HepG2 (cell line): Measurements from ENCODE around the gene RNU7-1. TPM values are rescaled to one million over a fixed set of nuclear protein-coding genes. Genes with fewer than 3 reads are reported as not detected.

Experiments
- ATAC-seq: fragments of 200-7000 bp; cut with Tn5 transposase; 3 replicates; pipeline ENCODE4 v1.9.1; 2020; ENCODE audit warnings: mild to moderate bottlenecking, moderate library complexity
- BruUV-seq: library from RNA; stranded (reverse); fragments of 400-500 nt; replicated peaks from 2 replicates; lab custom pipeline; 2021; lab: Mats Ljungman, UMichigan
- CTCF ChIA-PET: fragments of 300-600 bp; formaldehyde crosslinking; extraction: SDS; loops from one replicate; lab custom pipeline; 2021; ENCODE audit warnings: low total read pairs, inconsistent platforms, low intra/inter-chr PET ratio; lab: Yijun Ruan, JAX
- POLR2A ChIA-PET: fragments of 350-600 bp; sonication (Branson Sonifier 250); formaldehyde crosslinking; loops from one replicate; lab custom pipeline; 2020; ENCODE audit warnings: antibody characterized with exemption, inconsistent platforms; lab: Yijun Ruan, JAX
- DNase-seq: peaks from one replicate; pipeline ENCODE4 v3.0.0-alpha.2; 2015; ENCODE audit warnings: low spot score
- FAIRE-seq: peaks from 3 replicates; lab custom pipeline; 2011; peaks lifted over from hg19 to GRCh38; lab: Jason Lieb, UNC
- H2AFZ ChIP-seq: one replicate; pipeline ENCODE4 v1.6.1; 2011; ENCODE audit warnings: low read length, inconsistent platforms
- H3K27ac ChIP-seq: fragments of 300-600 bp; 3 replicates; pipeline ENCODE4 v1.8.0; 2011; ENCODE audit warnings: mixed run types, mild to moderate bottlenecking, mixed read lengths, low read length, inconsistent platforms; ENCODE audit not compliant: insufficient read depth; ENCODE audit errors: extremely low read length
- H3K27me3 ChIP-seq, 2 experiments: fragments of 200-600 bp in 1 of 2; 2 replicates in 1 of 2; 3 replicates in 1 of 2; pipeline versions ENCODE4 v1.6.0 to v1.8.0; 2011; ENCODE audit warnings: low read length in 2 of 2, mild to moderate bottlenecking in 2 of 2, moderate library complexity in 2 of 2, inconsistent platforms in 1 of 2; ENCODE audit not compliant: insufficient read depth in 2 of 2, control insufficient read depth in 1 of 2
- H3K36me3 ChIP-seq, 2 experiments: fragments of 200-600 bp in 1 of 2; replicated peaks in 1 of 2; 2 replicates in 1 of 2; 3 replicates in 1 of 2; pipeline versions ENCODE4 v1.5.1 to v1.8.0; 2011; ENCODE audit warnings: low read length in 2 of 2, inconsistent platforms in 1 of 2; ENCODE audit not compliant: insufficient read depth in 2 of 2, control insufficient read depth in 1 of 2
- H3K4me1 ChIP-seq: 2 replicates; pipeline ENCODE4 v1.5.1; 2012; ENCODE audit warnings: low read length, inconsistent platforms; ENCODE audit not compliant: insufficient read depth
- H3K4me2 ChIP-seq: 2 replicates; pipeline ENCODE4 v1.6.0; 2011; ENCODE audit warnings: low read depth, low read length, inconsistent platforms
- H3K4me3 ChIP-seq, 3 experiments: fragments of 200-600 bp in 1 of 3; sonication (generic), shearing (Covaris generic) in 1 of 3; replicated peaks in 1 of 3; 2 replicates each; pipeline ENCODE4 v1.5.1; 2011 to 2016; ENCODE audit warnings: low read length in 3 of 3, inconsistent platforms in 2 of 3, low read depth in 2 of 3, mild to moderate bottlenecking in 2 of 3, control low read depth in 1 of 3, mixed read lengths in 1 of 3; ENCODE audit not compliant: insufficient read depth in 1 of 3
- H3K79me2 ChIP-seq: one replicate; pipeline ENCODE4 v1.6.1; 2011; ENCODE audit warnings: low read length, inconsistent platforms; ENCODE audit not compliant: insufficient read depth
- H3K9ac ChIP-seq: 2 replicates; pipeline ENCODE4 v1.6.0; 2011; ENCODE audit warnings: mild to moderate bottlenecking, low read depth, low read length, inconsistent platforms; ENCODE audit not compliant: insufficient read depth
- H3K9me3 ChIP-seq: 2 replicates; pipeline ENCODE4 v1.5.1; 2012; ENCODE audit warnings: mild to moderate bottlenecking, low read length
- H4K20me1 ChIP-seq: 2 replicates; pipeline ENCODE4 v1.6.0; 2011; ENCODE audit warnings: inconsistent platforms, mild to moderate bottlenecking, low read length, moderate library complexity; ENCODE audit not compliant: insufficient read depth
- ATF4 ChIP-seq, 2 experiments: fragments of 450-650 bp in 1 of 2; sonication (generic) in 1 of 2; formaldehyde crosslinking; IDR thresholded peaks; 2 replicates each; pipeline versions ENCODE4 v1.5.0 to v1.8.0; 2020 to 2022; ENCODE audit warnings: mild to moderate bottlenecking in 1 of 2, missing genetic modification reagents in 1 of 2
- ATF7 ChIP-seq, 2 experiments: fragments of 450-650 bp in 1 of 2; sonication (generic) in 1 of 2; formaldehyde crosslinking in 1 of 2; IDR thresholded peaks; 2 replicates each; pipeline versions ENCODE4 v1.4.0 to v1.6.1; 2016 to 2020; ENCODE audit warnings: antibody characterized with exemption in 1 of 2, mild to moderate bottlenecking in 1 of 2, missing genetic modification reagents in 1 of 2
- KDM4B ChIP-seq: sonication (generic); formaldehyde crosslinking; IDR thresholded peaks from 2 replicates; pipeline ENCODE4 v1.4.0; 2020; ENCODE audit warnings: missing genetic modification reagents
- MED8 ChIP-seq: sonication (generic); formaldehyde crosslinking; IDR thresholded peaks from 2 replicates; pipeline ENCODE4 v1.8.1; 2023; ENCODE audit warnings: mild to moderate bottlenecking, missing genetic modification reagents; ENCODE audit not compliant: insufficient replicate concordance
- RARA ChIP-seq: IDR thresholded peaks from 2 replicates; pipeline ENCODE4 v1.6.1; 2016; ENCODE audit warnings: missing genetic modification reagents, missing compliant biosample characterization
- SYNCRIP ChIP-seq: fragments of 200-400 bp; formaldehyde crosslinking; IDR thresholded peaks from 2 replicates; pipeline ENCODE4 v1.6.1; 2018; ENCODE audit warnings: mild to moderate bottlenecking, low read depth, low read length; ENCODE audit not compliant: insufficient read depth
- ZNF3 ChIP-seq: IDR thresholded peaks from 2 replicates; pipeline ENCODE4 v1.7.0; 2017; ENCODE audit warnings: inconsistent platforms
- ZNF549 ChIP-seq: sonication (generic); formaldehyde crosslinking; IDR thresholded peaks from 2 replicates; pipeline ENCODE4 v1.5.0; 2020; ENCODE audit warnings: missing genetic modification reagents
- ZNF646 ChIP-seq: sonication (generic); formaldehyde crosslinking; IDR thresholded peaks from 2 replicates; pipeline ENCODE4 v1.9.0; 2021; ENCODE audit warnings: mild to moderate bottlenecking, missing genetic modification reagents
- WGBS: methylation state at CpG from one replicate; pipeline ENCODE4 v1.1.6; 2017; ENCODE audit warnings: low lambda C conversion rate; 5-methylcytosine and 5-hydroxymethylcytosine counted together
- in situ Hi-C: cut with HindIII; loops from 2 replicates; pipeline ENCODE4 v1.10.0; 2017; ENCODE audit warnings: low pct_unique_long_range_greater_than_20kb; ENCODE audit not compliant: extremely low pct_ligation_motif_present
- intact Hi-C: fragments of 100-400 bp; cut with micrococcal nuclease; formaldehyde crosslinking; loops from one replicate; pipeline ENCODE4 v1.10.0; 2022; ENCODE audit not compliant: unreplicated experiment
- polyA plus RNA-seq, 8 experiments: library from polyadenylated mRNA; depleted of rRNA in 3 of 8; stranded (reverse) in 7 of 8; unstranded in 1 of 8; fragments of >200 nt; fragmentation: Illumina TruSeq in 4 of 8; extraction: Trizol in 4 of 8; gene quantifications; 2 replicates each; pipeline versions ENCODE4 v1.2.1 to v1.2.3, GENCODE V29; 2011 to 2016; ENCODE audit warnings: low read depth in 4 of 8, missing spikeins in 1 of 8, mixed read lengths in 1 of 8; ENCODE audit not compliant: insufficient read depth in 1 of 8
- total RNA-seq, 5 experiments: library from RNA; depleted of rRNA; stranded (reverse); fragments of >200 nt; fragmentation: Illumina TruSeq; extraction: Trizol; gene quantifications; 2 replicates each; pipeline ENCODE4 v1.2.3, GENCODE V29; 2016; ENCODE audit warnings: low read depth in 1 of 5
- TF ChIP-seq, protein P1 (sequence below): sonication (generic); formaldehyde crosslinking; IDR thresholded peaks from 2 replicates; pipeline ENCODE4 v1.5.0; 2020; ENCODE audit warnings: mild to moderate bottlenecking, missing genetic modification reagents, borderline replicate concordance

RNU7-1 gene
- total and polyA plus RNA-seq, 2 of the 13 experiments (the other 11 are each of a cell fraction or from before 2014, with no cell fraction given) = not detected

- FAIRE-seq = no peak
- Histone ChIP-seq H3K36me3 (peaks cover 8 to 26% of the 10 kb centered on the region in 2 experiments), H2AFZ (no peak overlapping the region), H3K27ac (no peak overlapping the region)
- in situ Hi-C loops = no loop called here
- TF ChIP-seq KDM4B (CRISPR knock-in tag) (no peak), ATF7 (IDR thresholded peaks at IDR 0.05) (no peak), ATF7 (CRISPR knock-in tag; IDR thresholded peaks at IDR 0.05) (no peak), SYNCRIP (no peak), MED8 (CRISPR knock-in tag) (no peak), RARA (no peak), ATF4 (CRISPR knock-in tag; IDR thresholded peaks at IDR 0.05) (no peak), ZNF3 (CRISPR knock-in tag) (no peak), ZNF646 (CRISPR knock-in tag) (no peak), ZNF549 (CRISPR knock-in tag) (no peak)
- TF ChIP-seq, protein P1, sequence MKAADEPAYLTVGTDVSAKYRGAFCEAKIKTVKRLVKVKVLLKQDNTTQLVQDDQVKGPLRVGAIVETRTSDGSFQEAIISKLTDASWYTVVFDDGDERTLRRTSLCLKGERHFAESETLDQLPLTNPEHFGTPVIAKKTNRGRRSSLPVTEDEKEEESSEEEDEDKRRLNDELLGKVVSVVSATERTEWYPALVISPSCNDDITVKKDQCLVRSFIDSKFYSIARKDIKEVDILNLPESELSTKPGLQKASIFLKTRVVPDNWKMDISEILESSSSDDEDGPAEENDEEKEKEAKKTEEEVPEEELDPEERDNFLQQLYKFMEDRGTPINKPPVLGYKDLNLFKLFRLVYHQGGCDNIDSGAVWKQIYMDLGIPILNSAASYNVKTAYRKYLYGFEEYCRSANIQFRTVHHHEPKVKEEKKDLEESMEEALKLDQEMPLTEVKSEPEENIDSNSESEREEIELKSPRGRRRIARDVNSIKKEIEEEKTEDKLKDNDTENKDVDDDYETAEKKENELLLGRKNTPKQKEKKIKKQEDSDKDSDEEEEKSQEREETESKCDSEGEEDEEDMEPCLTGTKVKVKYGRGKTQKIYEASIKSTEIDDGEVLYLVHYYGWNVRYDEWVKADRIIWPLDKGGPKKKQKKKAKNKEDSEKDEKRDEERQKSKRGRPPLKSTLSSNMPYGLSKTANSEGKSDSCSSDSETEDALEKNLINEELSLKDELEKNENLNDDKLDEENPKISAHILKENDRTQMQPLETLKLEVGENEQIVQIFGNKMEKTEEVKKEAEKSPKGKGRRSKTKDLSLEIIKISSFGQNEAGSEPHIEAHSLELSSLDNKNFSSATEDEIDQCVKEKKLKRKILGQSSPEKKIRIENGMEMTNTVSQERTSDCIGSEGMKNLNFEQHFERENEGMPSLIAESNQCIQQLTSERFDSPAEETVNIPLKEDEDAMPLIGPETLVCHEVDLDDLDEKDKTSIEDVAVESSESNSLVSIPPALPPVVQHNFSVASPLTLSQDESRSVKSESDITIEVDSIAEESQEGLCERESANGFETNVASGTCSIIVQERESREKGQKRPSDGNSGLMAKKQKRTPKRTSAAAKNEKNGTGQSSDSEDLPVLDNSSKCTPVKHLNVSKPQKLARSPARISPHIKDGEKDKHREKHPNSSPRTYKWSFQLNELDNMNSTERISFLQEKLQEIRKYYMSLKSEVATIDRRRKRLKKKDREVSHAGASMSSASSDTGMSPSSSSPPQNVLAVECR = no peak
- TF ChIP-seq, all 625 proteins: peak for 0
- H3K4me1 ChIP-seq = peaks cover 50% of the 10 kb centered on the region
- ATAC-seq (no peak), DNase-seq (no peak)
- POLR2A ChIA-PET = interaction anchor here (0.8 to 2.0 kb wide), 6 partner anchors 8 to 20 kb away, joined by 3 to 8 read pairs (median 4); partner anchors contain the start of genes C12orf57, ENO2 and RNU7-1
- H3K79me2 ChIP-seq = peaks cover 24% of the 10 kb centered on the region
- 92% methylated on average over 8 of the region's 8 CpGs for WGBS
- H3K9ac ChIP-seq = no peak overlapping the region
- CTCF ChIA-PET = no interaction called here
- no peaks in the 10 kb centered on the region; a peak in 1 of 5 replicates for H3K27me3 ChIP-seq
- no peak overlapping the region for H3K4me3 ChIP-seq
- H4K20me1 ChIP-seq = no peaks in the 10 kb centered on the region
- BruUV-seq = no TSS peak
- H3K9me3 ChIP-seq = no peaks in the 10 kb centered on the region
- intact Hi-C loops = no loop called here
- H3K4me2 ChIP-seq = no peak overlapping the region
Measured at GRCh38 chr12:6934110-6934509, 9.5 kb upstream of the RNU7-1 start.
